Measurements from ENCODE around the gene GTPBP3.
"Not testable (repeated sequence)": the region's sequence is repeated elsewhere in the genome, so short reads cannot be mapped to it uniquely, and the experiment has no call there.

GTPBP3 gene

GRCh38 chr19:17352608-17353280 lies 15.4 kb downstream of the GTPBP3 start:
- Histone ChIP-seq H3K4me1 (ENCODE audit: control insufficient read depth in 1 of 2, insufficient read depth in 2 of 2, low read length in 2 of 2) (peaks cover 0 to 13% of the 10 kb centered on the region in 2 donors), H3K27ac (ENCODE audit: low read length) (no peak overlapping the region), H3K36me3 (ENCODE audit: control insufficient read depth in 1 of 2, insufficient read depth in 2 of 2, low read length in 2 of 2) (no peaks in the 10 kb centered on the region)

GRCh38 chr19:17353386-17353785 lies 16.0 kb downstream of the GTPBP3 start:
- H3K36me3 ChIP-seq (ENCODE audit: control insufficient read depth in 1 of 2, insufficient read depth in 2 of 2, low read length in 2 of 2) = no peaks in the 10 kb centered on the region
- H3K9me3 ChIP-seq (ENCODE audit: control insufficient read depth in 1 of 2, low read length in 2 of 2) = no peaks in the 10 kb centered on the region
- no peaks in the 10 kb centered on the region for H3K27me3 ChIP-seq (ENCODE audit: low read depth, low read length)
- H3K27ac ChIP-seq (ENCODE audit: low read length) = no peak overlapping the region
- no peak overlapping the region for H3K4me3 ChIP-seq (ENCODE audit: low read depth in 1 of 2, low read length in 2 of 2)
- H3K4me1 ChIP-seq (ENCODE audit: control insufficient read depth in 1 of 2, insufficient read depth in 2 of 2, low read length in 2 of 2) = peaks cover 0 to 12% of the 10 kb centered on the region in 2 donors

More at GRCh38 chr19:17352608-17353280, 15.4 kb downstream of the GTPBP3 start:
- no peak overlapping the region for H3K4me3 ChIP-seq (ENCODE audit: low read depth in 1 of 2, low read length in 2 of 2)
- H3K27me3 ChIP-seq (ENCODE audit: low read depth, low read length) = no peaks in the 10 kb centered on the region
- H3K9me3 ChIP-seq (ENCODE audit: control insufficient read depth in 1 of 2, low read length in 2 of 2) = no peaks in the 10 kb centered on the region

- Histone ChIP-seq H3K9me3 (ENCODE audit: control insufficient read depth in 1 of 2, low read length in 2 of 2) (no peaks in the 10 kb centered on the region), H3K27me3 (ENCODE audit: low read depth, low read length) (no peaks in the 10 kb centered on the region), H3K27ac (ENCODE audit: low read length) (no peak overlapping the region), H3K4me1 (ENCODE audit: control insufficient read depth in 1 of 2, insufficient read depth in 2 of 2, low read length in 2 of 2) (peaks cover 0 to 6% of the 10 kb centered on the region in 2 donors), H3K36me3 (ENCODE audit: control insufficient read depth in 1 of 2, insufficient read depth in 2 of 2, low read length in 2 of 2) (no peaks in the 10 kb centered on the region), H3K4me3 (ENCODE audit: low read depth in 1 of 2, low read length in 2 of 2) (no peak overlapping the region)
Observed at GRCh38 chr19:17357078-17357666, 19.8 kb downstream of the GTPBP3 start.

- Histone ChIP-seq H3K4me3 (ENCODE audit: low read depth in 1 of 2, low read length in 2 of 2) (no peak overlapping the region), H3K27me3 (ENCODE audit: low read depth, low read length) (no peaks in the 10 kb centered on the region), H3K36me3 (ENCODE audit: control insufficient read depth in 1 of 2, insufficient read depth in 2 of 2, low read length in 2 of 2) (no peaks in the 10 kb centered on the region), H3K27ac (ENCODE audit: low read length) (no peak overlapping the region), H3K4me1 (ENCODE audit: control insufficient read depth in 1 of 2, insufficient read depth in 2 of 2, low read length in 2 of 2) (peaks cover 0 to 6% of the 10 kb centered on the region in 2 donors), H3K9me3 (ENCODE audit: control insufficient read depth in 1 of 2, low read length in 2 of 2) (no peaks in the 10 kb centered on the region)
Observed at GRCh38 chr19:17357724-17358123, 20.4 kb downstream of the GTPBP3 start.

GRCh38 chr19:17358395-17358794 lies 21.0 kb downstream of the GTPBP3 start:
- H3K4me3 ChIP-seq (ENCODE audit: low read depth in 1 of 2, low read length in 2 of 2) = no peak overlapping the region
- H3K36me3 ChIP-seq (ENCODE audit: control insufficient read depth in 1 of 2, insufficient read depth in 2 of 2, low read length in 2 of 2) = no peaks in the 10 kb centered on the region
- H3K27ac ChIP-seq (ENCODE audit: low read length) = no peak overlapping the region
- peaks cover 0 to 3% of the 10 kb centered on the region in 2 donors for H3K4me1 ChIP-seq (ENCODE audit: control insufficient read depth in 1 of 2, insufficient read depth in 2 of 2, low read length in 2 of 2)
- H3K27me3 ChIP-seq (ENCODE audit: low read depth, low read length) = no peaks in the 10 kb centered on the region
- no peaks in the 10 kb centered on the region for H3K9me3 ChIP-seq (ENCODE audit: control insufficient read depth in 1 of 2, low read length in 2 of 2)

- Histone ChIP-seq H3K4me1 (ENCODE audit: control insufficient read depth in 1 of 2, insufficient read depth in 2 of 2, low read length in 2 of 2) (peaks cover 0 to 3% of the 10 kb centered on the region in 2 donors), H3K9me3 (ENCODE audit: control insufficient read depth in 1 of 2, low read length in 2 of 2) (no peaks in the 10 kb centered on the region), H3K27ac (ENCODE audit: low read length) (no peak overlapping the region), H3K4me3 (ENCODE audit: low read depth in 1 of 2, low read length in 2 of 2) (no peak overlapping the region), H3K27me3 (ENCODE audit: low read depth, low read length) (no peaks in the 10 kb centered on the region), H3K36me3 (ENCODE audit: control insufficient read depth in 1 of 2, insufficient read depth in 2 of 2, low read length in 2 of 2) (no peaks in the 10 kb centered on the region)
Observed at GRCh38 chr19:17359905-17360800, 22.8 kb downstream of the GTPBP3 start.

GRCh38 chr19:17363852-17364605 lies 26.7 kb downstream of the GTPBP3 start:
- not testable (repeated sequence) for H3K9me3 ChIP-seq (ENCODE audit: control insufficient read depth in 1 of 2, low read length in 2 of 2); H3K27ac ChIP-seq (ENCODE audit: low read length); H3K27me3 ChIP-seq (ENCODE audit: low read depth, low read length); H3K36me3 ChIP-seq (ENCODE audit: control insufficient read depth in 1 of 2, insufficient read depth in 2 of 2, low read length in 2 of 2); H3K4me1 ChIP-seq (ENCODE audit: control insufficient read depth in 1 of 2, insufficient read depth in 2 of 2, low read length in 2 of 2); H3K4me3 ChIP-seq (ENCODE audit: low read depth in 1 of 2, low read length in 2 of 2)

- Histone ChIP-seq H3K36me3 (ENCODE audit: control insufficient read depth in 1 of 2, insufficient read depth in 2 of 2, low read length in 2 of 2) (no peaks in the 10 kb centered on the region), H3K27me3 (ENCODE audit: low read depth, low read length) (no peaks in the 10 kb centered on the region), H3K27ac (ENCODE audit: low read length) (no peak overlapping the region), H3K4me3 (ENCODE audit: low read depth in 1 of 2, low read length in 2 of 2) (no peak overlapping the region), H3K9me3 (ENCODE audit: control insufficient read depth in 1 of 2, low read length in 2 of 2) (no peaks in the 10 kb centered on the region), H3K4me1 (ENCODE audit: control insufficient read depth in 1 of 2, insufficient read depth in 2 of 2, low read length in 2 of 2) (no peaks in the 10 kb centered on the region)
Observed at GRCh38 chr19:17365361-17365760, 28.0 kb downstream of the GTPBP3 start.

GRCh38 chr19:17370026-17370587 lies 32.8 kb downstream of the GTPBP3 start:
- Histone ChIP-seq H3K4me3 (ENCODE audit: low read depth in 1 of 2, low read length in 2 of 2) (no peak overlapping the region), H3K27me3 (ENCODE audit: low read depth, low read length) (no peaks in the 10 kb centered on the region), H3K4me1 (ENCODE audit: control insufficient read depth in 1 of 2, insufficient read depth in 2 of 2, low read length in 2 of 2) (no peaks in the 10 kb centered on the region), H3K36me3 (ENCODE audit: control insufficient read depth in 1 of 2, insufficient read depth in 2 of 2, low read length in 2 of 2) (no peaks in the 10 kb centered on the region), H3K27ac (ENCODE audit: low read length) (no peak overlapping the region), H3K9me3 (ENCODE audit: control insufficient read depth in 1 of 2, low read length in 2 of 2) (no peaks in the 10 kb centered on the region)

GRCh38 chr19:17376935-17377600 lies 39.7 kb downstream of the GTPBP3 start, which contains the start of gene PLVAP:
Gene PLVAP, minus strand, starts transcription at chr19:17377342. Its CDS starts 54 bp downstream, at chr19:17377288.
- Histone ChIP-seq H3K4me1 (ENCODE audit: control insufficient read depth in 1 of 2, insufficient read depth in 2 of 2, low read length in 2 of 2) (peaks cover 0 to 5% of the 10 kb centered on the region in 2 donors), H3K9me3 (ENCODE audit: control insufficient read depth in 1 of 2, low read length in 2 of 2) (no peaks in the 10 kb centered on the region), H3K27ac (ENCODE audit: low read length) (no peak within 1 kb of the TSS), H3K4me3 (ENCODE audit: low read depth in 1 of 2, low read length in 2 of 2) (peak within 1 kb of the TSS in 1 of 2 donors; percentile 6), H3K27me3 (ENCODE audit: low read depth, low read length) (no peaks in the 10 kb centered on the region), H3K36me3 (ENCODE audit: control insufficient read depth in 1 of 2, insufficient read depth in 2 of 2, low read length in 2 of 2) (no peaks in the 10 kb centered on the region)
